Measurements from ENCODE around the gene CXorf49B. TPM values are rescaled to one million over a fixed set of nuclear protein-coding genes. Genes with fewer than 3 reads are reported as not detected.

Gene CXorf49B
- total RNA-seq, 1 donor from 2014 or later, result not detected

DNA sequence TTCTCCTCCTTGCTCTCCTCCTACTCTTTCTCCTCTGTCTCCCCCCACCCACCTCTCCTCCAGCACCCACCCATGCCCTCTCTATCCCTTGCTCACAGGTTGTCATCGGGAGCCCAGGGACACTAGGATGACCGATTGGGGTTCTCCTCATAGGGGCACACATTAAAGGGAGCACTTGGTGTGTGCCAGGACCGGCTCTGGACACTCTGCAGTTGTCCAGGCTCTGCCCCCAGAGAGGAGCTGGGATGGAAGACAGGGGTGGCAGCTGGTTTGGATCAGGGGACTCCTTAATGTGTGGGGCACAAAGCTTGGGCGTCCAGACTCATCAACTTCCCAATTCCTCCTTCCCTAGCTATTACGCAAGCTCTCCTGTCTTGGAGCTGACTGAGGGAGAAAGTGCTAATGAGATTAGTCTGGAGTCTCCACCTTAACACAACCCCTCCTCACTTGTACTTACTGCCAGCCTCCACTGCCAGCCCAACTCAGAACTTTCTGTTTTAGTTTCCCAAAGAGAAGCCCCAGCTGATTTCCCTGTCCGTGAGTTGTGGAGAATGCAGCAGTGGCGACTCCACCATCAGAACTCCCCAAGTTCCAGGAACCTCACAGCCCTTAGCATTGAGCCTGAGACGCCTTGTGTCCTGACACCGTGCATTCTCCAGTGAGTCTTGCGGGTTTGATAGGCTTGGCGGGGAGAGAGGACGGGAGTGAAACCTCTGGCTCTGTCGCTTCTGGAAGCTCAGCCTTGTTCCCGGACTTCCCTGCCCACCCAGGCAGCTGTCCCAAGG is 52.2 kb downstream of the CXorf49B start:
- no peak for DNase-seq (ENCODE audit: extremely low read depth, low read depth, low spot score)

DNA sequence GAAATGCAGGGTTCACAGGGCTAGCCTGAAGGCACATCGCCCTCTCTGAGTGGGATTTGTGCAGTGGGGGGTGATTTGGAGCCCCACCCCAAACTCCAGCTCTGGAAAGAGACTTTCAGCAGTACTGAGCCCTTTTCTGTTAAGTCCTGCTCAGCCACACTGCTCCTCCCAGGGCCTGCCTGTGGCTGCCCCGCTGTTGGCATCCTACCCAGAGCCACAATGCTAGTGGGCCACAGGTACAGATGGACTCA is 52.7 kb downstream of the CXorf49B start:
- no peak for DNase-seq (ENCODE audit: extremely low read depth, low read depth, low spot score)

Other genes with a start within 250 kb of the CXorf49B start
- gene OGT, start 230.2 kb upstream of the CXorf49B start, total RNA-seq, result 50.8 and 79.9 TPM in 2 replicates
- gene GCNA, start 184.9 kb upstream of the CXorf49B start, total RNA-seq, result 0.15 and 2.5 TPM in 2 replicates
- not detected in 2 replicates for gene CXCR3, start 144.8 kb upstream of the CXorf49B start, total RNA-seq
- gene CXorf49, start 45.1 kb upstream of the CXorf49B start, total RNA-seq, result not detected in 2 replicates
- 35.8 and 36.9 TPM in 2 replicates for gene NHSL2, start 147.5 kb downstream of the CXorf49B start, total RNA-seq

Measured in glomerular endothelial cell (primary cell).